Endothelial cell of umbilical vein (primary cell): ENCODE measurements around the gene MME. TPM values are rescaled to one million over a fixed set of nuclear protein-coding genes. Genes with fewer than 3 reads are reported as not detected.

ENCODE experiments used
- BruUV-seq: library from RNA; stranded (reverse); fragments of 400-500 nt; replicated peaks from 2 replicates; lab custom pipeline; 2021; lab: Mats Ljungman, UMichigan
- CTCF ChIA-PET: fragments of 300-600, 350-600 bp; sonication (Branson Sonifier 250); formaldehyde crosslinking; loops from one replicate; lab custom pipeline; 2021; ENCODE audit warnings: antibody characterized with exemption, inconsistent platforms; lab: Charles Lee
- POLR2A ChIA-PET: fragments of 300-600, 350-600 bp; sonication (Branson Sonifier 250); formaldehyde crosslinking; loops from one replicate; lab custom pipeline; 2021; ENCODE audit warnings: antibody characterized with exemption, inconsistent platforms; lab: Charles Lee
- DNase-seq: peaks from one replicate; pipeline ENCODE4 v3.0.0-alpha.2; 2011; ENCODE audit warnings: low read depth, low spot score
- FAIRE-seq: peaks from 2 replicates; lab custom pipeline; 2011; peaks lifted over from hg19 to GRCh38; lab: Jason Lieb, UNC
- H2AFZ ChIP-seq: 2 replicates; pipeline ENCODE4 v1.6.0; 2012; ENCODE audit warnings: low read depth, low read length, control low read depth, inconsistent platforms
- H3K27ac ChIP-seq: 2 replicates; pipeline ENCODE4 v1.5.1; 2011; ENCODE audit warnings: low read depth, mild to moderate bottlenecking, control low read depth, low read length, moderate library complexity; ENCODE audit not compliant: insufficient read depth
- H3K27me3 ChIP-seq, 2 experiments: 2 replicates each; pipeline versions ENCODE4 v1.6.0 to v1.6.1; 2011; ENCODE audit warnings: low read length in 2 of 2, mixed read lengths in 1 of 2; ENCODE audit not compliant: control insufficient read depth in 2 of 2, insufficient read depth in 2 of 2
- H3K36me3 ChIP-seq, 2 experiments: 2 replicates in 1 of 2; 3 replicates in 1 of 2; pipeline ENCODE4 v1.5.1; 2011; ENCODE audit warnings: low read length in 2 of 2, mild to moderate bottlenecking in 1 of 2, moderate library complexity in 1 of 2; ENCODE audit not compliant: control insufficient read depth in 2 of 2, insufficient read depth in 2 of 2; ENCODE audit errors: extremely low read depth in 1 of 2
- H3K4me1 ChIP-seq: 3 replicates; pipeline ENCODE4 v1.5.1; 2011; ENCODE audit warnings: mild to moderate bottlenecking, low read length; ENCODE audit not compliant: control insufficient read depth, insufficient read depth; ENCODE audit errors: extremely low read depth
- H3K4me2 ChIP-seq: 2 replicates; pipeline ENCODE4 v1.6.1; 2011; ENCODE audit warnings: low read length, control low read depth, mixed read lengths; ENCODE audit not compliant: insufficient read depth
- H3K4me3 ChIP-seq, 3 experiments: fragments of 200-600 bp in 1 of 3; sonication (generic), shearing (Covaris generic) in 1 of 3; replicated peaks in 1 of 3; 2 replicates each; pipeline ENCODE4 v1.5.1; 2011 to 2016; ENCODE audit warnings: control low read depth in 3 of 3, low read length in 3 of 3, mild to moderate bottlenecking in 2 of 3, inconsistent platforms in 1 of 3, low read depth in 1 of 3, moderate library complexity in 1 of 3; ENCODE audit not compliant: insufficient read depth in 1 of 3
- H3K79me2 ChIP-seq: 2 replicates; pipeline ENCODE4 v1.6.0; 2012; ENCODE audit warnings: low read length, inconsistent platforms; ENCODE audit not compliant: control insufficient read depth, insufficient read depth
- H3K9ac ChIP-seq: replicated peaks from 2 replicates; pipeline ENCODE3; 2011; ENCODE audit warnings: low read length, control low read depth; ENCODE audit not compliant: insufficient read depth; ENCODE audit errors: extremely low read depth
- H3K9me1 ChIP-seq: replicated peaks from 3 replicates; pipeline ENCODE4 v1.6.0; 2011; ENCODE audit warnings: mild to moderate bottlenecking, low read length; ENCODE audit not compliant: control insufficient read depth, insufficient read depth; ENCODE audit errors: extremely low read depth
- H3K9me3 ChIP-seq: replicated peaks from 2 replicates; pipeline ENCODE4 v1.5.1; 2012; ENCODE audit warnings: low read length, inconsistent platforms; ENCODE audit not compliant: control insufficient read depth, insufficient read depth
- H4K20me1 ChIP-seq: replicated peaks from 2 replicates; pipeline ENCODE3; 2011; ENCODE audit warnings: mild to moderate bottlenecking, low read length; ENCODE audit not compliant: control insufficient read depth, insufficient read depth; ENCODE audit errors: extremely low read depth
- CTCF ChIP-seq, 2 donors: IDR thresholded peaks; 1 replicate in 1 of 2; 2 replicates in 1 of 2; pipeline ENCODE4 v1.5.1; 2011; ENCODE audit warnings: low read length in 2 of 2, mild to moderate bottlenecking in 2 of 2, moderate library complexity in 2 of 2, control low read depth in 1 of 2, inconsistent platforms in 1 of 2, low read depth in 1 of 2; ENCODE audit not compliant: insufficient read depth in 1 of 2; ENCODE audit errors: extremely low read depth in 1 of 2
- EZH2 ChIP-seq: IDR thresholded peaks from 2 replicates; pipeline ENCODE4 v1.6.1; 2012; ENCODE audit warnings: borderline replicate concordance, low read depth, mild to moderate bottlenecking, moderate library complexity, low read length, inconsistent platforms; ENCODE audit not compliant: severe bottlenecking
- FOS ChIP-seq: IDR thresholded peaks from 2 replicates; pipeline ENCODE4 v1.6.1; 2011; ENCODE audit warnings: mild to moderate bottlenecking, low read length, moderate library complexity, borderline replicate concordance; ENCODE audit not compliant: insufficient read depth
- GATA2 ChIP-seq: IDR thresholded peaks from 2 replicates; pipeline ENCODE4 v1.7.0; 2011; ENCODE audit warnings: low read depth, mild to moderate bottlenecking, moderate library complexity, mixed read lengths, low read length; ENCODE audit not compliant: insufficient read length, insufficient read depth
- JUN ChIP-seq: IDR thresholded peaks from 2 replicates; pipeline ENCODE4 v1.6.1; 2011; ENCODE audit warnings: borderline replicate concordance, low read depth; ENCODE audit not compliant: insufficient read length, insufficient read depth
- MAX ChIP-seq: IDR thresholded peaks from 2 replicates; pipeline ENCODE4 v1.6.1; 2011; ENCODE audit not compliant: insufficient read depth, insufficient read length
- MYC ChIP-seq: IDR thresholded peaks from one replicate; pipeline ENCODE4 v1.6.1; 2011; ENCODE audit warnings: mild to moderate bottlenecking, low read depth, low read length
- POLR2A ChIP-seq: IDR thresholded peaks from 2 replicates; pipeline ENCODE4 v1.6.1; 2012; ENCODE audit warnings: low read depth, mild to moderate bottlenecking, control low read depth, low read length
- POLR2AphosphoS5 ChIP-seq: IDR thresholded peaks from 2 replicates; pipeline ENCODE4 v1.6.1; 2012; ENCODE audit warnings: low read depth, mild to moderate bottlenecking, control low read depth, low read length, moderate library complexity; ENCODE audit not compliant: insufficient read depth
- dilution Hi-C: fragments of 300-500 bp; cut with MboI; formaldehyde crosslinking; loops from one replicate; pipeline ENCODE4 v1.15.0; 2019; ENCODE audit warnings: low sequenced_read_pairs; ENCODE audit not compliant: extremely low pct_ligation_motif_present
- intact Hi-C: fragments of 100-400 bp; cut with micrococcal nuclease; formaldehyde crosslinking; loops from one replicate; pipeline ENCODE4 v1.10.0; 2022
- polyA plus RNA-seq, 4 experiments: library from polyadenylated mRNA; depleted of rRNA in 3 of 4; stranded (reverse) in 3 of 4; unstranded in 1 of 4; fragments of >200 nt; gene quantifications; 2 replicates each; pipeline versions ENCODE4 v1.2.1 to v1.2.3, GENCODE V29; 2011 to 2012; ENCODE audit warnings: missing spikeins in 1 of 4
- total RNA-seq: library from RNA; stranded (reverse); gene quantifications from 2 replicates; pipeline ENCODE4 v1.2.3, GENCODE V29; 2021

MME gene
- total and polyA plus RNA-seq, 2 donors (not counting 3 experiments of a cell fraction or from before 2014, with no cell fraction given), result 6.0 to 10.5 TPM

DNA sequence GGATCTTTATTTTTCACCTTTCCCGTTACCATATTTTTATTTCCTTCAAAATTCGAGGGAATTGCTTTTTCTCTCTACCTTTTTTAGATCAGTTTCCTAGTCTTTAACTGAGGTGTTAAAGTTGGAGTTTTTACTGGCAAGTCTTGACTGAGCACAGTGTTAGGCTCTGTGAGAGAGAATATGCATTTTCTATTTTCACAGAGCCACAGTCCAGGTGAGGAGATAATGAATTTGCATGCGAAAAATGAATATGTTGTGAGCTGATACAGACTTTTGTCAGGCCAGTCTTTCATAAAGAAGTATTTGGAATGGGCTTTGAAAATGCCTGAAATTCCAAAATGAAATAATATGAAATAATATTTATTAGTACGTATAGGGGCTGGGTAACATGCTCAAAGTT lies 31.9 kb downstream of the MME start:
- Histone ChIP-seq H3K9me1 (no peaks in the 10 kb centered on the region), H3K4me1 (no peaks in the 10 kb centered on the region), H3K4me2 (no peak overlapping the region), H3K27ac (no peak overlapping the region), H3K36me3 (no peaks in the 10 kb centered on the region), H4K20me1 (no peaks in the 10 kb centered on the region), H3K27me3 (no peaks in the 10 kb centered on the region), H2AFZ (no peak overlapping the region), H3K9me3 (no peaks in the 10 kb centered on the region), H3K9ac (no peak overlapping the region), H3K79me2 (no peaks in the 10 kb centered on the region), H3K4me3 (no peak overlapping the region)
- POLR2A ChIA-PET, result no interaction called here
- DNase-seq (no peak), FAIRE-seq (no peak)
- intact Hi-C loops (no loop called here), dilution Hi-C loops (no loop called here)
- TF ChIP-seq EZH2, result no peak
- TF ChIP-seq POLR2AphosphoS5, result no peak
- no peak for TF ChIP-seq FOS
- TF ChIP-seq MYC, result no peak
- BruUV-seq, result no TSS peak
- CTCF ChIA-PET, result no interaction called here

DNA sequence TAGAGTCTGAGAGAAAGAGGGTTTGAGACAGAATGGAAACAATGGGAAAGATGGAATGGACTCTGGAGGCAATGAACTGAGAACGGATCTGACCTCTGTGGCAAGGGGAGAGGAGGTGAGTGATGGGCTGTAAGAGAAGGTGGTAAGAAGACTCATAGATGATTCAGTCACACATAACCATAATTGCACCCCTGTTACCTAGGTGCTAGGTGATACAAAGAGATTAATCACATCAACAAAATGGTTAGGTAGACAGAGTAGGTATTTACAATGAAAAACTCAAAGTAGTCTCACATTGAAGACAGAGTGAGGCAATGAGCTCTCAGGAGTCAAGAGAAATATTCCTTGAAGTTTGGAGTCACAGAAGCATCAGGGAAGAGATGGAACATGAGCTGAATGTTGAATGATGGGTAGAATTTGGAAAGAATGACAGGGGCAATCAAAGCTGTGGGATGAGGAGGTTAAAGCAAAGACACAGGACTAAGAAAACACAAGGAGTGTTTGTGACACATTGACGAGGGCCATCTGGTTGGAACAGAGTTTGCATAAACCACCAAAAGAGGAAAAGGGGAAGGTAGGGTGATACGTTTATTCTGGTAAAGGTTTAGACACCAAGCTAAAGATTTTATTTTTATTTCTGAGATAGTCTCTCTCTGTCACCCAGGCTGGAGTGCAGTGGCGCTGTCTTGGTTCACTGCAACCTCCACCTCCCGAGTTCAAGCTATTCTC lies 32.7 kb downstream of the MME start:
- Histone ChIP-seq H3K27ac (no peak overlapping the region), H3K4me2 (no peak overlapping the region), H3K9ac (no peak overlapping the region), H3K27me3 (no peaks in the 10 kb centered on the region), H3K36me3 (no peaks in the 10 kb centered on the region), H4K20me1 (no peaks in the 10 kb centered on the region), H3K4me3 (no peak overlapping the region), H3K79me2 (no peaks in the 10 kb centered on the region), H3K9me3 (no peaks in the 10 kb centered on the region), H3K4me1 (no peaks in the 10 kb centered on the region), H3K9me1 (no peaks in the 10 kb centered on the region), H2AFZ (no peak overlapping the region)
- BruUV-seq, result no TSS peak
- intact Hi-C loops (no loop called here), dilution Hi-C loops (no loop called here)
- ChIA-PET CTCF (no interaction called here), POLR2A (no interaction called here)
- FAIRE-seq, result no peak
- DNase-seq, result no peak
- TF ChIP-seq GATA2, result no peak
- no peak for TF ChIP-seq FOS
- TF ChIP-seq MYC, result no peak
- no peak for TF ChIP-seq EZH2
- no peak for TF ChIP-seq JUN
- TF ChIP-seq POLR2AphosphoS5, result no peak
- no peak for TF ChIP-seq POLR2A
- TF ChIP-seq CTCF (IDR thresholded peaks at IDR 0.05; ENCODE audit: extremely low read depth in 1 of 2, insufficient read depth in 1 of 2, low read depth in 1 of 2, low read length in 2 of 2), result no peak
- no peak for TF ChIP-seq MAX
